Measurements from ENCODE around the gene KIT.

DNA sequence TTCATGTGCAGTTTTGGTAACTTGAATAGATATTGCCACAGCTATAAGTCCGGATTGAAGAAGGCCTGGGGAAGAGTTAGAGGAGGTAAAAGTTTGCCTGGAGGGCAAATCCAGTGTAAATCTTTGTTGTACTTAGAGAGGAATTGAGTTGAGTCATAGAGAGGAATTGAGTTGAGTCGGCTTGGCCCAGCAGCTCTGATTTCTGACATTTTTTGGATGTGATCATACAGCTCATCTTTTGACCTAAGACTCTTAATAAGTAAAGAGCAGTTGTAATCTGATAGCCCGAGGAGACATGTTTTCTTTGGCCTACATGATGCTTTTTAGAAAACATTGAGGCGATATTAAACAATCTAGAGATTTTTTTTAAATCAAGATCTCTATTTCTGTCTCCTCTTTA, 3.9 kb downstream of the KIT start:
- TF ChIP-seq CTCF (IDR thresholded peaks at IDR 0.05; ENCODE audit: insufficient read depth, low read length, poor library complexity, severe bottlenecking): no peak
- TF ChIP-seq EZH2phosphoT487 (conservative IDR thresholded peaks at IDR 0.05; ENCODE audit: low read length): no peak

Data from SU-DHL-6 (cell line).